Naive thymus-derived CD4-positive, alpha-beta T cell (primary cell): ENCODE data around the gene UTS2. TPM values are rescaled to one million over a fixed set of nuclear protein-coding genes. Genes with fewer than 3 reads are reported as not detected.

Experiments
- ATAC-seq: fragments of 150-1000 bp; cut with Tn5 transposase; 2 replicates; pipeline ENCODE4 v1.10.0; 2021; ENCODE audit warnings: mild to moderate bottlenecking, moderate library complexity
- CTCF ChIA-PET: fragments of 350-600 bp; sonication (Branson Sonifier 250); formaldehyde crosslinking; loops from one replicate; lab custom pipeline; 2021; ENCODE audit warnings: antibody characterized with exemption; lab: Charles Lee
- POLR2A ChIA-PET: fragments of 350-600 bp; sonication (Branson Sonifier 250); formaldehyde crosslinking; loops from one replicate; lab custom pipeline; 2021; ENCODE audit warnings: antibody characterized with exemption, inconsistent platforms; lab: Charles Lee
- DNase-seq, 9 donors: peaks; one replicate each; pipeline versions ENCODE4 v3.0.0 to v3.0.0-alpha.2; 2020 to 2022; ENCODE audit warnings: mixed read lengths in 1 of 9
- H3K27ac ChIP-seq: one replicate; pipeline ENCODE4 v1.7.0; 2013; ENCODE audit warnings: mild to moderate bottlenecking, low read depth, low read length, moderate library complexity
- H3K27me3 ChIP-seq, 2 donors: one replicate each; pipeline ENCODE4 v1.7.0; 2013; ENCODE audit warnings: low read length in 2 of 2, mild to moderate bottlenecking in 2 of 2, moderate library complexity in 2 of 2; ENCODE audit not compliant: control insufficient read depth in 2 of 2, insufficient read depth in 2 of 2
- H3K36me3 ChIP-seq, 3 experiments: 1 replicate in 2 of 3; 2 replicates in 1 of 3; pipeline ENCODE4 v1.7.0; 2013; ENCODE audit warnings: low read length in 3 of 3, mild to moderate bottlenecking in 3 of 3, moderate library complexity in 1 of 3; ENCODE audit not compliant: insufficient read depth in 3 of 3, control insufficient read depth in 2 of 3
- H3K4me1 ChIP-seq, 2 donors: one replicate each; pipeline ENCODE4 v1.7.0; 2013; ENCODE audit warnings: low read length in 2 of 2, mild to moderate bottlenecking in 2 of 2, moderate library complexity in 1 of 2; ENCODE audit not compliant: control insufficient read depth in 2 of 2, insufficient read depth in 2 of 2
- H3K4me3 ChIP-seq: 2 replicates; pipeline ENCODE4 v1.7.0; 2013; ENCODE audit warnings: mild to moderate bottlenecking, low read length
- H3K9me3 ChIP-seq, 3 experiments: 1 replicate in 2 of 3; 2 replicates in 1 of 3; pipeline ENCODE4 v1.7.0; 2013; ENCODE audit warnings: low read length in 3 of 3; ENCODE audit not compliant: control insufficient read depth in 2 of 3
- H3K27ac Mint-ChIP-seq, 9 donors: one replicate each; pipeline ENCODE4 v1.8.0; 2020 to 2022; ENCODE audit warnings: mixed read lengths in 9 of 9, mild to moderate bottlenecking in 8 of 9, moderate library complexity in 5 of 9, inconsistent platforms in 2 of 9
- H3K27me3 Mint-ChIP-seq, 5 donors: one replicate each; pipeline ENCODE4 v1.8.0; 2021 to 2022; ENCODE audit warnings: mixed read lengths in 5 of 5, mild to moderate bottlenecking in 1 of 5
- H3K36me3 Mint-ChIP-seq, 5 donors: one replicate each; pipeline ENCODE4 v1.8.0; 2020 to 2022; ENCODE audit warnings: mixed read lengths in 5 of 5, mild to moderate bottlenecking in 3 of 5, inconsistent platforms in 1 of 5
- H3K4me1 Mint-ChIP-seq, 7 donors: one replicate each; pipeline ENCODE4 v1.8.0; 2020 to 2022; ENCODE audit warnings: mixed read lengths in 7 of 7, mild to moderate bottlenecking in 3 of 7, inconsistent platforms in 1 of 7
- H3K4me3 Mint-ChIP-seq, 10 donors: one replicate each; pipeline ENCODE4 v1.8.0; 2020 to 2022; ENCODE audit warnings: mild to moderate bottlenecking in 10 of 10, mixed read lengths in 10 of 10, moderate library complexity in 6 of 10, inconsistent platforms in 2 of 10
- H3K9me3 Mint-ChIP-seq, 11 donors: one replicate each; pipeline ENCODE4 v1.8.0; 2020 to 2022; ENCODE audit warnings: mixed read lengths in 11 of 11, mild to moderate bottlenecking in 4 of 11, inconsistent platforms in 1 of 11, moderate library complexity in 1 of 11
- intact Hi-C, 2 donors: fragments of 100-400 bp; cut with micrococcal nuclease; formaldehyde crosslinking; loops; one replicate each; pipeline ENCODE4 v1.15.1; 2023
- polyA plus RNA-seq, 2 donors: library from polyadenylated mRNA; unstranded; fragments of 300-500 nt; fragmentation: Illumina TruSeq; gene quantifications; one replicate each; pipeline ENCODE4 v1.2.3, GENCODE V29; 2021
- total RNA-seq, 6 experiments: library from RNA in 5 of 6; stranded (reverse) in 5 of 6; gene quantifications; 1 replicate in 5 of 6; 2 replicates in 1 of 6; pipeline ENCODE4 v1.2.3 and lab custom pipeline; 2021 to 2026

Gene UTS2
- total and polyA plus RNA-seq, 7 experiments from 2014 or later: 0.39 TPM; not detected in 6

GRCh38 chr1:7863756-7864328, 11.0 kb upstream of the UTS2 start:
- Histone ChIP-seq H3K4me1 (no peaks in the 10 kb centered on the region), H3K27ac (no peak overlapping the region), H3K9me3 (no peaks in the 10 kb centered on the region), H3K4me3 (no peak overlapping the region), H3K36me3 (no peaks in the 10 kb centered on the region), H3K27me3 (no peaks in the 10 kb centered on the region)
- DNase-seq: no peak
- POLR2A ChIA-PET: no interaction called here
- Mint-ChIP-seq H3K4me1 (no peaks in the 10 kb centered on the region), H3K27ac (no peak overlapping the region), H3K27me3 (peaks cover 0 to 3% (median 0%) of the 10 kb centered on the region in 5 donors), H3K36me3 (no peaks in the 10 kb centered on the region), H3K4me3 (no peak overlapping the region), H3K9me3 (peaks cover 0 to 1% (median 0%) of the 10 kb centered on the region in 11 donors)
- intact Hi-C loops: no loop called here
- no peak for ATAC-seq
- CTCF ChIA-PET: no interaction called here

DNA sequence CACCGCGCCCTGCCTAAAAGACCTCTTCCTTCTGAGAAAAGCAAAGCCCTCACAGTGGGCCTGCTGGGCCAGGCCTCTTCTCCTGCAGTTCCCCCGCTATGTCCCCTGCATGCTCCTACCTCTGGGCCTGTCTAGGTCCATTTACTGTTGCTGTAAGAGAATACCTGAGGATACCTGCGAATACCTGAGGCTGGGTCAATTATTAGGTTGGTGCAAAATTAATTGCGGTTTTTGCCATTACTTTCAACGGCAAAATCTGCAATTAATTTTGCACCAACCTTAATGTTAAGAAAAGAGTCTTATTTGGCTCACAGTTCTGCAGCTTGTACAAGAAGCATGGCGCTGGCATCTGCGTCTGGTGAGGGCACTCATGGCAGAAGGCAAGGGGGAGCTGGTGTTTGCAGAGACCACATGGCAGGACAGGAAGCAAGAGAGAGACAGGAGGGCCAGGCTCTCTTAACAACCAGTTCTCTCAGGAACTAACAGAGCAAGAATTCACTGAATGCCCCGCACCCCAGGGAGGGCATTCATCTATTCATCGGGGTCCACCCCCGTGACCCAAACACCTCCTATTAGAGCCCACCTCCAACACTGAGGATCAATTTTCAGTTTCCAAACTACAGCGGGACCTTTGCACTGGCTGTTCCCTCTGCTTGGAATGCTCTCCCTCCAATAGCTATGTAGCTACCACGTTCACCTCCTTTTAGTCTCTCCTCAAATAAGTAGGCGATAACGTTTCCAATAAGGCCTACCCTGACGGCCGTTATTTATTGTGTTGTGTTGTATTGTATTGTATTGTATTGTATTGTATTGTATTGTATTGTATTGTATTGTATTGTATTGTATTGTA, 9.6 kb upstream of the UTS2 start:
- ATAC-seq (no peak), DNase-seq (no peak)
- Histone ChIP-seq H3K4me3 (no peak overlapping the region), H3K9me3 (no peaks in the 10 kb centered on the region), H3K27me3 (no peaks in the 10 kb centered on the region), H3K27ac (no peak overlapping the region), H3K36me3 (no peaks in the 10 kb centered on the region), H3K4me1 (no peaks in the 10 kb centered on the region)
- no peaks in the 10 kb centered on the region for H3K4me1 Mint-ChIP-seq
- ChIA-PET POLR2A (no interaction called here), CTCF (no interaction called here)
- intact Hi-C loops: no loop called here
- H3K36me3 Mint-ChIP-seq: no peaks in the 10 kb centered on the region
- H3K27ac Mint-ChIP-seq: no peak overlapping the region
- no peak overlapping the region for H3K4me3 Mint-ChIP-seq
- H3K9me3 Mint-ChIP-seq: peaks cover 0 to 1% (median 0%) of the 10 kb centered on the region in 11 donors
- peaks cover 0 to 3% (median 0%) of the 10 kb centered on the region in 5 donors for H3K27me3 Mint-ChIP-seq

DNA sequence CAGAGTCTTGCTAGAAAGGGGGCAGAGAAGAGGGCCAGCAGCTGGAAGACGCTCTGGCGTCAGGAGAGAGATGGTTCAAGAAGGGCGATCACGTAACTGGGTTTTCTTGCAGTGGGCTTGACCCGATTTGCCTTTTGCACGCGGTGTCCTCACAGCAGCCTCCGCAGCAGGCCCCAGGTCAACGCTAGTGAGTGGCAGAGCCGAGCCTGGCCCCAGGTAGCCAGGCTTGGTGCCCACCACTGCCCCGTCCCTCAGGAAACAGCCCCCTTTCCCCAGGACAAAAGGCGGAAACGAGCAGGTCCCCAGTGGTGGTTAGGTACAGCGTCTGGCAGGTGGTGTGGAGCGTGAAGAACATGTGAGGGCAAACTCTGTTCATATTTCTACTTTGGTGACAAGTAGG, 8.6 kb upstream of the UTS2 start:
- Mint-ChIP-seq H3K27me3 (peaks cover 0 to 3% (median 0%) of the 10 kb centered on the region in 5 donors), H3K9me3 (peaks cover 0 to 1% (median 0%) of the 10 kb centered on the region in 11 donors), H3K4me1 (peaks cover 0 to under 1% (median 0%) of the 10 kb centered on the region in 7 donors), H3K27ac (peak overlapping the region in 1 of 9 donors; percentile 14), H3K36me3 (no peaks in the 10 kb centered on the region), H3K4me3 (no peak overlapping the region)
- ATAC-seq (no peak), DNase-seq (no peak)
- H3K4me1 ChIP-seq: no peaks in the 10 kb centered on the region
- H3K9me3 ChIP-seq: no peaks in the 10 kb centered on the region
- no peaks in the 10 kb centered on the region for H3K27me3 ChIP-seq
- no peak overlapping the region for H3K4me3 ChIP-seq
- H3K27ac ChIP-seq: no peak overlapping the region
- no peaks in the 10 kb centered on the region for H3K36me3 ChIP-seq
- CTCF ChIA-PET: no interaction called here
- intact Hi-C loops: no loop called here
- POLR2A ChIA-PET: no interaction called here

DNA sequence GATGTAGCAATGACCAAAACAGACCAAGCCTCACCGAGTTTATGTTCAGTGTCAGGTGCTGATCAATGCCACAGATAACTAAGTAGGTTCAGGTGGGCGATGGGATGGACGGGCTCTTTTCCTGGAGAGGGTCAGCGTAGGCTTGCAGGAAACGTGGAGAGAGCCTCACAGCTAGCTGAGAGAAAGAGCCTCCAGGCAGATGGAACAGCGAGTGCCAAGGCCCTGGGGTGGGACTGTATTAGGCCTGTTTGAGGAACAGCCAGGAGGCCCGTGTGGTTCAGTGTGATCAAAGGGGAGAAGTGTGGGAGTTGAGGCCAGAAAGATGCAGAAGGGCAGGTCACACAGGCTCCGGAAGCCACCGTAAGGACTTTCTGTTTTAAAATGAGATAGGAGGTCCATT, 7.3 kb upstream of the UTS2 start:
- Histone ChIP-seq H3K4me1 (no peaks in the 10 kb centered on the region), H3K27ac (no peak overlapping the region), H3K36me3 (no peaks in the 10 kb centered on the region), H3K4me3 (no peak overlapping the region), H3K27me3 (no peaks in the 10 kb centered on the region), H3K9me3 (no peaks in the 10 kb centered on the region)
- no peak for DNase-seq
- Mint-ChIP-seq H3K4me1 (peaks cover 2 to 7% (median 5%) of the 10 kb centered on the region in 7 donors), H3K27me3 (peaks cover 0 to 7% (median 4%) of the 10 kb centered on the region in 5 donors), H3K4me3 (no peak overlapping the region), H3K27ac (peak overlapping the region in 1 of 9 donors; percentile 32), H3K9me3 (peaks cover 0 to 1% (median 0%) of the 10 kb centered on the region in 11 donors), H3K36me3 (no peaks in the 10 kb centered on the region)
- ChIA-PET CTCF (no interaction called here), POLR2A (no interaction called here)
- intact Hi-C loops: no loop called here
- ATAC-seq: no peak

DNA sequence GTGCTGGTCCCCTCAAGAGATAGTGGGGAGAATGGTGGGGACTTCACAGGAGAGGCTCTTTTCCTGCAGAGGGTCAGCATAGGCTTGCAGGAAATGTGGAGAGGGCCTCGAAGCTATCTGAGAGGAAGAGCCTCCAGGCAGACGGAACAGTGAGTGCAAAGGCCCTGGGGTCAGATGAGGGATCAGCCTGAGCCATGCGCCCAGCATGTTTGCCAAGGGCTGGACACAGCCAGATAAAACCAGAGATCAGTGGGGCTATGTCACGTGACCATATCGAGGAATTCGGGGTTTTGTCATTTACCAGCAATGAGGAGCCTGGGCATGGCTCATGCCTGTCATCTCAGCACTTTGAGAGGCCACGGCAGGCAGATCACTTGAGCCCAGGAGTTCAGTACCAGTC, 6.5 kb upstream of the UTS2 start:
- DNase-seq (no peak), ATAC-seq (no peak)
- H3K27ac Mint-ChIP-seq: peak overlapping the region in 1 of 9 donors; percentile 36
- Histone ChIP-seq H3K27ac (no peak overlapping the region), H3K4me1 (no peaks in the 10 kb centered on the region), H3K9me3 (no peaks in the 10 kb centered on the region), H3K36me3 (no peaks in the 10 kb centered on the region), H3K27me3 (no peaks in the 10 kb centered on the region), H3K4me3 (no peak overlapping the region)
- ChIA-PET CTCF (interaction anchor here (0.6 kb wide), 1 partner anchor 85 kb away, joined by 3 read pairs; no protein-coding TSS in a partner anchor), POLR2A (no interaction called here)
- peaks cover 0 to 7% (median 4%) of the 10 kb centered on the region in 5 donors for H3K27me3 Mint-ChIP-seq
- H3K4me3 Mint-ChIP-seq: no peak overlapping the region
- H3K4me1 Mint-ChIP-seq: peaks cover 2 to 7% (median 5%) of the 10 kb centered on the region in 7 donors
- intact Hi-C loops: no loop called here
- no peaks in the 10 kb centered on the region for H3K36me3 Mint-ChIP-seq
- peaks cover 0 to 1% (median 0%) of the 10 kb centered on the region in 11 donors for H3K9me3 Mint-ChIP-seq

DNA sequence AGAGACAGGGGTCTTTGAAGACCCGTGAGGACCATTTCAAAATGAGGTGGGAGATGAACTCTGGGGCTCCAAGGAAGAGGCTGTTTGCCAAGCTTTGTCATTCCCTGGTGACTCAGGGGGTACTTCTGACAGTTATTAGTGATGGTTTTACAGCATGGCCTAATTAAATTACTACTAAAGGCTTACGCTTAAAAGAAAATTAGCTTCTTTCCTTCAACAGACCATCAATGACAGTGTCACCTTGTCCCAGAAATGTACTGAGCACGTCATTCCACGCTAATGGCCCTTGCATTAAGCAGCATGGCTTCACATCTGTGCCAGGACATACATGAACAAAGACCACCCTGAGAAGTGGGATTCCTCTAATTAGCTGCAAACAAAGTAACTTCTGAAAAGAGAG, 5.1 kb upstream of the UTS2 start:
- ATAC-seq (no peak), DNase-seq (no peak)
- Mint-ChIP-seq H3K36me3 (no peaks in the 10 kb centered on the region), H3K4me3 (no peak overlapping the region), H3K4me1 (peaks cover 2 to 7% (median 5%) of the 10 kb centered on the region in 7 donors), H3K27me3 (peaks cover 4 to 7% (median 4%) of the 10 kb centered on the region in 5 donors), H3K9me3 (peaks cover 0 to 1% (median 0%) of the 10 kb centered on the region in 11 donors), H3K27ac (no peak overlapping the region)
- Histone ChIP-seq H3K27me3 (no peaks in the 10 kb centered on the region), H3K4me3 (no peak overlapping the region), H3K27ac (no peak overlapping the region), H3K4me1 (no peaks in the 10 kb centered on the region), H3K36me3 (no peaks in the 10 kb centered on the region), H3K9me3 (no peaks in the 10 kb centered on the region)
- ChIA-PET CTCF (no interaction called here), POLR2A (no interaction called here)
- intact Hi-C loops: no loop called here
